ENCODE results near the gene SNX9.
"Not testable (repeated sequence)": the region's sequence is repeated elsewhere in the genome, so short reads cannot be mapped to it uniquely, and the experiment has no call there.

DNA sequence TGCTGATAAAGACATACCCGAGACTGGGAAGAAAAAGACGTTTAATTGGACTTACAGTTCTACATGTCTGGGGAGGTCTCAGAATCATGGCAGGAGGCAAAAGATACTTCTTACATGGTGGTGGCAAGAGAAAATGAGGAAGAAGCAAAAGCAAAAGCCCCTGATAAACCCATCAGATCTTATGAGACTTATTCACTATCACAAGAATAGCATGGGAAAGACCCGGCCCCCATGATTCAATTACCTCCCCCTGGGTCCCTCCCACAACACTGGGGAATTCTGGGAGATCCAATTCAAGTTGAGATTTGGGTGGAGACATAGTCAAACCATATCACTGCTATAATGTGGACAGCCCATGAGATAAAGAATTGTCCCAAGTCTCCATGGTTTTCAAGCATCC lies 23.5 kb upstream of the SNX9 start:
- TF ChIP-seq, protein P1, sequence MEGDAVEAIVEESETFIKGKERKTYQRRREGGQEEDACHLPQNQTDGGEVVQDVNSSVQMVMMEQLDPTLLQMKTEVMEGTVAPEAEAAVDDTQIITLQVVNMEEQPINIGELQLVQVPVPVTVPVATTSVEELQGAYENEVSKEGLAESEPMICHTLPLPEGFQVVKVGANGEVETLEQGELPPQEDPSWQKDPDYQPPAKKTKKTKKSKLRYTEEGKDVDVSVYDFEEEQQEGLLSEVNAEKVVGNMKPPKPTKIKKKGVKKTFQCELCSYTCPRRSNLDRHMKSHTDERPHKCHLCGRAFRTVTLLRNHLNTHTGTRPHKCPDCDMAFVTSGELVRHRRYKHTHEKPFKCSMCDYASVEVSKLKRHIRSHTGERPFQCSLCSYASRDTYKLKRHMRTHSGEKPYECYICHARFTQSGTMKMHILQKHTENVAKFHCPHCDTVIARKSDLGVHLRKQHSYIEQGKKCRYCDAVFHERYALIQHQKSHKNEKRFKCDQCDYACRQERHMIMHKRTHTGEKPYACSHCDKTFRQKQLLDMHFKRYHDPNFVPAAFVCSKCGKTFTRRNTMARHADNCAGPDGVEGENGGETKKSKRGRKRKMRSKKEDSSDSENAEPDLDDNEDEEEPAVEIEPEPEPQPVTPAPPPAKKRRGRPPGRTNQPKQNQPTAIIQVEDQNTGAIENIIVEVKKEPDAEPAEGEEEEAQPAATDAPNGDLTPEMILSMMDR (conservative IDR thresholded peaks at IDR 0.05; ENCODE audit: low read length): not testable (repeated sequence)
- TF ChIP-seq EZH2phosphoT487 (IDR thresholded peaks at IDR 0.05; ENCODE audit: borderline replicate concordance): not testable (repeated sequence)
